Activated B cell treated with CpG ODN at 0.5 μM for 24 hours (primary cell): Measurements from ENCODE around the gene FLT1. TPM values are rescaled to one million over a fixed set of nuclear protein-coding genes. Genes with fewer than 3 reads are reported as not detected.
A peak's percentile ranks its signal among the peaks of the same experiment; 100 is the strongest.

Experiments used
- ATAC-seq: fragments of 200-7000 bp; cut with Tn5 transposase; one replicate; pipeline ENCODE4 v1.10.0; 2021; ENCODE audit warnings: low read depth, mild to moderate bottlenecking, moderate library complexity
- CTCF ChIA-PET: fragments of 350-600 bp; sonication (Branson Sonifier 250); formaldehyde crosslinking; loops from one replicate; lab custom pipeline; 2021; ENCODE audit warnings: antibody characterized with exemption; lab: Charles Lee
- POLR2A ChIA-PET: fragments of 350-600 bp; sonication (Branson Sonifier 250); formaldehyde crosslinking; loops from one replicate; lab custom pipeline; 2021; ENCODE audit warnings: antibody characterized with exemption; lab: Charles Lee
- DNase-seq: peaks from one replicate; pipeline ENCODE4 v3.0.0; 2022
- H3K27ac Mint-ChIP-seq: one replicate; pipeline ENCODE4 v1.8.0; 2020; ENCODE audit warnings: mixed read lengths
- H3K27me3 Mint-ChIP-seq: one replicate; pipeline ENCODE4 v1.8.0; 2021; ENCODE audit warnings: mixed read lengths
- H3K36me3 Mint-ChIP-seq: one replicate; pipeline ENCODE4 v1.8.0; 2021; ENCODE audit warnings: low read depth, mixed read lengths
- H3K4me1 Mint-ChIP-seq: one replicate; pipeline ENCODE4 v1.8.0; 2021; ENCODE audit warnings: mixed read lengths
- H3K4me3 Mint-ChIP-seq: one replicate; pipeline ENCODE4 v1.8.0; 2020; ENCODE audit warnings: mild to moderate bottlenecking, mixed read lengths
- H3K9me3 Mint-ChIP-seq: one replicate; pipeline ENCODE4 v1.8.0; 2020; ENCODE audit warnings: mixed read lengths
- CTCF ChIP-seq: fragments of 200-600 bp; IDR thresholded peaks from one replicate; pipeline ENCODE4 v1.8.0; 2022; ENCODE audit warnings: antibody characterized with exemption, mild to moderate bottlenecking
- intact Hi-C: fragments of 100-400 bp; cut with micrococcal nuclease; formaldehyde crosslinking; loops from one replicate; pipeline ENCODE4 v1.15.1; 2024
- total RNA-seq: library from RNA; stranded (reverse); gene quantifications from 2 replicates; pipeline ENCODE4 v1.2.3, GENCODE V29; 2022

Gene FLT1
- total RNA-seq, 1 donor from 2014 or later = 1.3 TPM

- ATAC-seq (no peak), DNase-seq (no peak)
- ChIA-PET POLR2A (no interaction called here), CTCF (no interaction called here)
- peaks cover 16% of the 10 kb centered on the region for H3K4me1 Mint-ChIP-seq
- H3K9me3 Mint-ChIP-seq = no peaks in the 10 kb centered on the region
- no peak for TF ChIP-seq CTCF
- intact Hi-C loops = loop anchor here (10.0 kb wide), 2 partner anchors 139 to 299 kb away; no protein-coding TSS in a partner anchor
- no peak overlapping the region for H3K27ac Mint-ChIP-seq
- peaks cover 26% of the 10 kb centered on the region for H3K27me3 Mint-ChIP-seq
- peak overlapping the region; percentile 71 for H3K4me3 Mint-ChIP-seq
- no peaks in the 10 kb centered on the region for H3K36me3 Mint-ChIP-seq
Measured at GRCh38 chr13:28495538-28496187, 735 bp upstream of the FLT1 start.

GRCh38 chr13:28494504-28494777 lies 487 bp downstream of the FLT1 start:
- Mint-ChIP-seq H3K27ac (no peak overlapping the region), H3K4me3 (peak overlapping the region; percentile 66), H3K9me3 (no peaks in the 10 kb centered on the region), H3K4me1 (peaks cover 16% of the 10 kb centered on the region), H3K36me3 (no peaks in the 10 kb centered on the region), H3K27me3 (peaks cover 31% of the 10 kb centered on the region)
- ATAC-seq (peak; percentile 28), DNase-seq (peak; percentile 18)
- no peak for TF ChIP-seq CTCF
- ChIA-PET CTCF (no interaction called here), POLR2A (no interaction called here)
- intact Hi-C loops = loop anchor here (5.0 to 10.0 kb wide), 3 partner anchors 38 to 300 kb away; no protein-coding TSS in a partner anchor

GRCh38 chr13:28493740-28494503 lies 1.0 kb downstream of the FLT1 start:
- H3K4me3 Mint-ChIP-seq = peak overlapping the region; percentile 66
- no peak for TF ChIP-seq CTCF
- POLR2A ChIA-PET = no interaction called here
- no peaks in the 10 kb centered on the region for H3K9me3 Mint-ChIP-seq
- intact Hi-C loops = loop anchor here (5.0 to 10.0 kb wide), 3 partner anchors 38 to 301 kb away; no protein-coding TSS in a partner anchor
- no peaks in the 10 kb centered on the region for H3K36me3 Mint-ChIP-seq
- ATAC-seq (peak; percentile 36), DNase-seq (peak; percentile 21)
- CTCF ChIA-PET = no interaction called here
- H3K4me1 Mint-ChIP-seq = peaks cover 16% of the 10 kb centered on the region
- H3K27ac Mint-ChIP-seq = no peak overlapping the region
- peaks cover 34% of the 10 kb centered on the region for H3K27me3 Mint-ChIP-seq

- DNase-seq (no peak), ATAC-seq (peak; percentile 22)
- intact Hi-C loops = loop anchor here (5.0 to 10.0 kb wide), 3 partner anchors 40 to 302 kb away; no protein-coding TSS in a partner anchor
- no peak overlapping the region for H3K27ac Mint-ChIP-seq
- CTCF ChIA-PET = no interaction called here
- H3K9me3 Mint-ChIP-seq = no peaks in the 10 kb centered on the region
- no peak for TF ChIP-seq CTCF
- H3K4me3 Mint-ChIP-seq = peak overlapping the region; percentile 62
- peaks cover 33% of the 10 kb centered on the region for H3K27me3 Mint-ChIP-seq
- peaks cover 18% of the 10 kb centered on the region for H3K4me1 Mint-ChIP-seq
- POLR2A ChIA-PET = no interaction called here
- H3K36me3 Mint-ChIP-seq = no peaks in the 10 kb centered on the region
Measured at GRCh38 chr13:28492569-28493367, 2.2 kb downstream of the FLT1 start.

DNA sequence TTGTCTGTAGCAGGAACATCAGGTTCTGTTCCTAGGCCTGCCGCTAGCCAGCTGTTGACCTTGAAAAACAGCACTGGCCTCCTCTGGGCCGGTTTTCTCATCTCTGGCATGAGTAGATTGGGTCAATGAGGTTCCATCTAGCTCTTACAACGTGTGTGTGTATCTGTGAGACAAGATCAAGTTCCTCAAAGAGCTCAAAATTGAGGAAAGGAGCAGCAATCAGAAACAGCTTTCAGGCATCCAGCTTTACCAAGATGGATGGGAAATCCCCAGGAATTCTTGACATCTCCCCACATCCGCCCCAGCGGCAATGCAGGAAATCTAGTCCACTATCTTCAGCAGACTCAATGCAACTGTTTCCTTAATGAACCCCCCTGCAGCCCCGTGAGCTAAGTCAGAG lies 4.9 kb downstream of the FLT1 start:
- peaks cover 9% of the 10 kb centered on the region for H3K4me1 Mint-ChIP-seq
- H3K4me3 Mint-ChIP-seq = no peak overlapping the region
- POLR2A ChIA-PET = no interaction called here
- DNase-seq (no peak), ATAC-seq (no peak)
- no peaks in the 10 kb centered on the region for H3K9me3 Mint-ChIP-seq
- H3K36me3 Mint-ChIP-seq = no peaks in the 10 kb centered on the region
- no peak for TF ChIP-seq CTCF
- intact Hi-C loops = loop anchor here (5.0 to 10.0 kb wide), 3 partner anchors 42 to 305 kb away; no protein-coding TSS in a partner anchor
- CTCF ChIA-PET = no interaction called here
- no peak overlapping the region for H3K27ac Mint-ChIP-seq
- peaks cover 27% of the 10 kb centered on the region for H3K27me3 Mint-ChIP-seq
